Measurements from ENCODE around the gene INHBB.
A peak's percentile ranks its signal among the peaks of the same experiment; 100 is the strongest.
"Not testable (repeated sequence)": the region's sequence is repeated elsewhere in the genome, so short reads cannot be mapped to it uniquely, and the experiment has no call there.

Gene INHBB

DNA sequence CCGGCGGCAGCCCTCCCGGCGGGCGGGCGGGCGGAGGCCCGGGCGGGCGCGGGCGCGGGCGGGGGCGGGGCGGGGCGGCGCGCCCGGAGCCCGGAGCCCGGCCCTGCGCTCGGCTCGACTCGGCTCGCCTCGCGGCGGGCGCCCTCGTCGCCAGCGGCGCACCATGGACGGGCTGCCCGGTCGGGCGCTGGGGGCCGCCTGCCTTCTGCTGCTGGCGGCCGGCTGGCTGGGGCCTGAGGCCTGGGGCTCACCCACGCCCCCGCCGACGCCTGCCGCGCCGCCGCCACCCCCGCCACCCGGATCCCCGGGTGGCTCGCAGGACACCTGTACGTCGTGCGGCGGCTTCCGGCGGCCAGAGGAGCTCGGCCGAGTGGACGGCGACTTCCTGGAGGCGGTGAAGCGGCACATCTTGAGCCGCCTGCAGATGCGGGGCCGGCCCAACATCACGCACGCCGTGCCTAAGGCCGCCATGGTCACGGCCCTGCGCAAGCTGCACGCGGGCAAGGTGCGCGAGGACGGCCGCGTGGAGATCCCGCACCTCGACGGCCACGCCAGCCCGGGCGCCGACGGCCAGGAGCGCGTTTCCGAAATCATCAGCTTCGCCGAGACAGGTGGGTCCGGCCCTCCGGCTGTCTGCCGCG, at the start of gene INHBB:
INHBB (plus strand) TSS at position 111 of the 641 bp plus-strand sequence; CDS start at position 164, 53 bp downstream.
- DNase-seq: no peak

DNA sequence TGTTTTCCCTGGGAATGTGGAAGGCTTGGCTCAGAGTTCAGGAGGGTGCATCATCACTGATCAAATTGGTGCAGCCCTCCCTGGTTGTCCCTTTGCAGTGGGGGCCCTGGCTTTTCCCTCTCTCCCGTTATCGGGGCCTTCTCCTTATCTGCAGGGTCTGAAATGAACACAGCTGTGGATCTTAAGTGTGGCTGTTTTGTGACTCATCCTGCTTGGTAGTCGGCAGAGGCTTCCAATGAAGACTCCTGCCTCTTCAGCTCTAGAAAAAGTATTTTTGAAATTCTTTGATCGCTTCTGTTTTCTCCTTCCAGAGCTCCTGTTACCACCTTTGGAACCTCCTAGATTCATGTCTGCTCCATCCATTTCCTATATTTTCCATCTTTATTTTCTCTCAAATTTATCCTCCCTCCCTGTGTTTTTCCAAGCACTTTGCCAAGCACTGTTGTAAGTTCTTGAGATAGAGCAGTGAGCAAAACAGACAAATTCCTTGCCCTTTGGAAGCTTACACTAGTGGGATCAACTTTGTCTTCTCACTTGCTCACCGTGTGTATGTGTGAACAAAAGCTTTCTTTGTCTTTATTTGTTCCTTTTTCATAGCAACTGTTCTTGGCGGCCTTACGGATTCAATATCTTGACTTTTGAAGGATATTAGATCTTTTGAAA, 47.6 kb upstream of the INHBB start:
- DNase-seq: no peak

DNA sequence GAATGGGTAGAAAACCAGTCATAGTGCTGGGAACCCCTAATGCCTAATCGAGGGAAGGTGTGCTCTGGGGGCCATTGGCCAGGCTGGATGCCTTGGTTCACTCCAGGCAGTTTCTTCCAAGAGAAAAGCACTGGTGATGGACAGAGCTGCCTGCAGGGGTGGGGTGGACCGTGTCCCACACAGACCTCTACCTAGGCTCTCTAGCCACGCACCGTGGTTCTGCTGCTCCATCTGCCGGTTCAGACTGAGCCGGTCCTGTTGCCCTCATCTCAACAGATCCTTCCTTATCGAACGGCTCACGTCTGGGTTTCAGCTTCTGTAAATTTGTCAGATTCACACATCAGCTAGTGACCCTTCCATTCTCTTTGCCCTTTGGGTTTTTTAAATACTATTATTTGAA, 46.9 kb upstream of the INHBB start:
- no peak for DNase-seq

DNA sequence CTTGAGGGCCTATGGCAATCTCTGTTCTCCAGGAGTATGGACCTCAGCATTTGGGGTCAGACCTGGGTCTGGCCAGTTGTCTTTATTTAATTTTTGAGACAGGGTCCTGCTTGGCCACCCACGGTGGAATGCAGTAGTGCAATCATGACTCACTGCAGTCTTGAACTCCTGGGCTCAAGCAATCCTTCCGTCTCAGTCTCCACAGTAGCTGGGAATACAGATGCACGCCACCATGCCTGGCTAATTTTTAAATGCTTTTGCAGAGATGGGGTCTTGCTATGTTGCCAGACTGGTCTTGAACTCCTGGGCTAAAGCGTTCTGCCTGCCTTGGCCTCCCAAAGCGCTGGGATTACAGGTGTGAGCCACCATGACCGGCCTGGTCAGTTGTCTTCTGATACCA, 46.4 kb upstream of the INHBB start:
- no peak for DNase-seq

DNA sequence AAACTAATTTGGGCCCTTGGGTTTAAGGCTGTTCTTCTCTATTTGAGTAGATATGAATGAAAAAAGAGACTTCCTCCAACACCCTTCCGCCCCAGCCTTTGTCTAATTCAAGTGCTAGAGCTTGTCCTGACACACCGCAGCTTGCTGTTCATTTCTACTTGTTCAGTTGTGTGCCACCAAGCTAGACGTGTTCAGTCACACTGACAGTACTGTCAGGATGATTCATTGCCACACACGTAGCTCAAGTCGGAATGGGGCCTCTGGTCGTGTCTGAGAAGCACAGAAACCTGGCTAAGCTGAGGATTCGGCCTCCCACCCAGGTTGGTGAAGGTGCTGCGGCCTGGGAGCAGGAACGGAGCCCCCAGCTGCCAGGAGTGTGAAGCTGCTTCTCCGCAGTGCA, 45.6 kb upstream of the INHBB start:
- DNase-seq: no peak

DNA sequence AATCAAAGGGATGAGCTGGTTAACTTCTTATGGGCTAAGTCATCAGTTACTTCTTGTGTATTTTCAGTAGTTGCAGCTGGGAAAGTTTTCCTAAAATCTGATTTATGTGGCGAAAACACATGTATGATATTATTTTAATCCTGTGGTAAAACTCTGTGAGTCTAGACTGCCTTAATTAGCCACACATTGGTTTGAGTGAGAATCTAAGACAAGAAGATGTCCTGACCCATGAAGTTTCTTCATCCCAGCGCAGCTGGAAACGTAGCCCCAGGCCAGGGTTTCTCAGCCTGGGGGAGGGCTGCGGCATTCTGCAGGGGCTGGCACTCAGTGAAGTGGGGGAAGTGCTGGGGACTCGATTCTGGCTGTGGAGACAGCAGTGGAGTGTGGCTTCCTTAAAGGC, 44.7 kb upstream of the INHBB start:
- DNase-seq: no peak

DNA sequence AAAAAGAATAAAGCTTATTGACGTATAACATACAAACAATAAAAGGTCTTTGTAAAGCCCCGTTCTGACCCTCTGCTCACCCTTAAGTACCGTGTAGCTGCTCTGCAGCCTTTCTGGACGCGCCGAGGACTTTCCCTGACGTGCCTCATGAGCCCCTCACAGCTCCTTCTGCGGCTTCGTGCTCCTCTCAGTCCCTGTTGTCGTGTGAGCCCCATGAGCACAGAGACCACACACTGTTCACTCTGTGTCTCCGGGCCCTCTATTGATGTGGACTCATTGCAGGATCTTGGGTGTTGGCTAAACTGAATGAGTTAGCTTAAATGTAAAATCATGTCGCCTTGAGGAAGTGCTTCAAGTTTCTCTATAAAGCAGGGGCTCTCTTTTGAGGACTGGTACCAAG, 43.6 kb upstream of the INHBB start:
- no peak for DNase-seq

DNA sequence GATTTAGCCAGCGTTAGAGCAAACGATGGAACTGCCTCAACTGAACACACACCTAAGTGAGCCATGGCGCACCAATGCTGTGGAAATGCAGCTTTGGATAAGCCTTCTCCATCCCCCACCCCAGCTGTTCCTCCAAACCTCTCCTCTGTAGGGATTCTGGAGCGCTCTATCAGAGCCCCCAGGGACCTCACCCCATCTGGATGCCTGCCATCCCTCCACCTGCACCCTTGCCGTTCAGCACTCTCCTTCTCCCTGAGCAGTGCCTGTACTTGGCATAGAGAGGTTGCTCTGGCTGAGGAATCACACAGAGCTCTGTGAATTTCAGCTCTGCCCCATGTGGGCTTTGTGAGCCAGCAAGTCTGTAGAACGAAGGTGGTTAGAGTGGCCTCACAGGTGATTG, 42.8 kb upstream of the INHBB start:
- no peak for DNase-seq

DNA sequence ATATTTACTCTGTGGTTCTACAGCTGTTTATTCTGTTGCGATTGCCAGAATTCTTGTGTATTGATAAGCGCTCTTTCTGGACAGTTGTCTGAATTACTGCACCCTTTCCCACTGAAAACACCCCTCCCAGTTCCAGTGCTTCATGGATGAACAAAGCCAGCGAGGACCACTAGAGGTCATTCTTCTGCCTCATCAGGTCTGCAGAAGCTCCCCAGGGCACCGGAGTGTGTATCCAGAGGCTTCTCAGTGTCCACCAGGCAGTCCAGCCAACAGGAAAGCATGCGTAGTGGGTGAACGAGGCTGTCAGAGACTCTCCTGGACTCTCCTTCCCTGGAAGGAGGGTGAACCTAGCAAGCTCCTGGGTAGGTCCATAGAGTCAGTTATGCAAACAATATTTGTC, 40.6 kb upstream of the INHBB start:
- peak in 4 of 56 donors; percentile 4 to 16 (median 12) for DNase-seq

DNA sequence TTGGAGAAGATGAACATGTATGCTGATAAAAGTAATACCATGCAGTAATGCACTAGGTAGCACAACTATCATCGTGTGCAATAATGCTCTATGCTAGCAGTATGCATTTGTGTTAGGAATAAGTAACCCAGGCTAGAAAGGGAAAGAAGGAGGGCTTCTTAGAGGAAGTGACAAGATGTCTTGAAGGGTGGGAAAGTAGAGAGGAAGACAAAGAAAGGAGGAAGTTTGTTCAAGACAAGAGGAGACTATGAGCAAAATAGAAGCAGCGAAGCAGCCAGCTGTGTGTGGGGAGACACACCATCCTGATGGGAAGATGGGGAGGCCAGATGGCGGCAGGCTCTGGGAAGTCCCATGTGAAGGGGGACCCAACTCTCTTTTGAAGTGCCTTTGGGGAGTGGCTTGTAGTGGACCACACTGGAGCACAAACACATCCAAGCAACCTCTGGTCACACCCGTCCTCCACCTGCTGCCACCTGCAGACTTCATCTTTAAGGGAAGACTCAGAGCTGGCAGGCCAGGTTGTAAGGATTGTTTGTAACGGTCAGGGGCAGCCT, 39.9 kb upstream of the INHBB start:
- DNase-seq: no peak

DNA sequence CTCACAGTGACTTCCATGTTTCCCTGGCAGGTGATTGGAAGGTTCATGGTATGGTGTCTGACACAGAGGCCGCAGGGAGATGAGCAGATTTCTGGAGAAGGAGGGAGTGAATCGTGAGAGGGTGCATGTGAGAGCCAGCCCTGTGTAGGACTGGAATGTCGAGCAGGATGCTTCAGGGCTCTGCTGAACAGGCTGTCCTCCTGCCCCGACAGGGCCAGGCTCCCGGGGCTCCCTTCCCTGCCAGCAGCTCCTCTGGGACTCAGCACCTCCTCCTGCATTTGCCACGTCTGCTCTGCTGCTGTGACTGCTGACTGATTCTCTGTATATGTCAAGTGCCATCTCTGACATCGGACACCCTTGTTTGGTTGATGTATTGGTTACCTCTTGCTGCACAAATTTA, 38.5 kb upstream of the INHBB start:
- no peak for DNase-seq

DNA sequence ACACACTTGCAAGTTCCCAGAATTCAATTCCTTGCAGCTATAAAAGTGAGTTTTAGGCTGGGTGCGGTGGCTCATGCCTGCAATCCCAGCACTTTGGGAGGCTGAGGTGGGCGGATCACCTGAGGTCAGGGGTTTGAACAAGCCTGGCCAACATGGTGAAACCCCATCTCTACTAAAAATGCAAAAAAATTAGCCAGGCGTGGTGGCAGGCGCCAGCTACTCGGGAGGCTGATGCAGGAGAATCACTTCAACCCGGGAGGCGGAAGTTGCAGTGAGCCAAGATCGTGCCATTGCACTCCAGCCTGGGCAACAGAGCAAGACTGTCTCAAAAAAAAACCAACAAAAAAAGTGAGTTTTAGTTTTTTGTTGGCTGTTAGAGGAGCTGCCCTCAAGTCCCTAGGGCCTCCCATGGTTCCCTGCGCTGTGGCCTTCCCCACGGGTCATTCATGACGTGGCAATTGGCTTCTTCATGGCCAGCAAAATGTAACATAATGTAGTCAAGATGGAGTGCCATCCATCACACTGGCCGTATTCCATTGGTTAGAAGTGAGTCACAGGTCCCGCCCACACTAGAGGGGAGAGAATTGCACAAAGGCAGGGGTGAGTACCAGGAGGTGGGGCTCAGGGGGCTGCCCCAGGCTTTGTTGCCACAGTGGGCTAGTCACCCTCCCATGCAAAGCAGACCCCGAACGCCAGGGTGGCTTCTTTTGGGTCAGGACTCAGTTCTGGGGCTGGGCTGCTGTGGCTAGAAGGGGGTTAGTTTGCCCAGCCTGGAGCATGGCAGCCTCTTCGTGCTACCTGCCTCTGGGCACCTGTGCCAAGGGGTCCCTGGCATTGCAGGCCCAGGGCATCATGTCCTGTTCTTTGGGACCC, 37.7 kb upstream of the INHBB start:
- DNase-seq: no peak

DNA sequence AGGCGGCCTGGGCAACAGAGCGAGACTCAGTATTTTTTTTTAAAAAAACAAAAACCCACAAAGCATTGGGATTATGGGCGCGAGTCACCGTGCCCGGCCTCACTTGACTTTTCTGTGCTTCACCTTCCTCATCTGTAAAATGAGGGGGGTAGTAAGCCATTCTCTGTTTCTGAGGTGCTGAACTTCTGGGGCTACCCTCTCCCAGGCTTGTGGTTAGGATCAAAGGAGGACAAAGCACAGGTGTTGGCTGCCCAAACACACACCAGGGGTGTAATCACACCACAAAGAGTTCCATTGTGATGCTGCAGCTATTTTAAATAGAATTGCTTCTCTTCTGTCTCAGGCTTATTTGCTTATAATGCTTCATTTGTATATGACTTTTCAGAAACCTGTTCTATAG, 35.8 kb upstream of the INHBB start:
- DNase-seq: no peak

DNA sequence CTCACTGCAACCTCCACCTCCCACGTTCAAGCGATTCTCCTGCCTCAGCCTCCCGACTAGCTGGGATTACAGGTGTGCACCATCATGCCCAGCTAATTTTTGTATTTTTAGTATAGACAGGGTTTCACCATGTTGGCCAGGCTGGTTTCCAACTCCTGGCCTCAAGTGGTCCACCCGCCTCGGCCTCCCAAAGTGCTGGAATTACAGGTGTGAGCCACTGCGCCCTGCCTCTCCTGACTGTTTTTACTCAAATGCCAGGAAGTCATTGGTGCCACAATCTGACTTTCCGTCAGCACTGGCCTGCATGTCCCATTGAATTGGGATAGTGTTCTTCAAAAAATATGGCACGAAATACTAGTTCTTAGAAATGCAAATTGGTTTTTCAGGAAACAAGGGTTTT, 35.1 kb upstream of the INHBB start:
- not testable (repeated sequence) for DNase-seq

DNA sequence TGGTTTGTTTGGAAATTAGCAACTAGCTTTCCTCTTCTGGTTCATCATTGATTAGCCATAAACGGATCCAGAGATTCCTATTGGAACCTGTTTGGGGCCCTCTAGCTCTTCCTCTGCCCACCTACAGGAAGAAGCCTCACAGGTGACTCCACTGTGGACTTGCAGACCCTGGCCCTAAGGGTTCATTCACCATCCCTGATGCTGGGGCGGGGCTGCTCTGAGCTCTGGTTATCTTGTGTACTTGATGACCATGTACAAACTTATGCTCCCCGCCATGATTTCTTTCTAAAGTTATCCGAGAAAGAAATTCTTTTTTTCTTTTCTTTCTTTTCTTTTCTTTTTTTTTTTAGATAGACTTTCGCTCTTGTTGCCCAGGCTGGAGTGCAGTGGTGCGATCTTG, 33.9 kb upstream of the INHBB start:
- DNase-seq: no peak

DNA sequence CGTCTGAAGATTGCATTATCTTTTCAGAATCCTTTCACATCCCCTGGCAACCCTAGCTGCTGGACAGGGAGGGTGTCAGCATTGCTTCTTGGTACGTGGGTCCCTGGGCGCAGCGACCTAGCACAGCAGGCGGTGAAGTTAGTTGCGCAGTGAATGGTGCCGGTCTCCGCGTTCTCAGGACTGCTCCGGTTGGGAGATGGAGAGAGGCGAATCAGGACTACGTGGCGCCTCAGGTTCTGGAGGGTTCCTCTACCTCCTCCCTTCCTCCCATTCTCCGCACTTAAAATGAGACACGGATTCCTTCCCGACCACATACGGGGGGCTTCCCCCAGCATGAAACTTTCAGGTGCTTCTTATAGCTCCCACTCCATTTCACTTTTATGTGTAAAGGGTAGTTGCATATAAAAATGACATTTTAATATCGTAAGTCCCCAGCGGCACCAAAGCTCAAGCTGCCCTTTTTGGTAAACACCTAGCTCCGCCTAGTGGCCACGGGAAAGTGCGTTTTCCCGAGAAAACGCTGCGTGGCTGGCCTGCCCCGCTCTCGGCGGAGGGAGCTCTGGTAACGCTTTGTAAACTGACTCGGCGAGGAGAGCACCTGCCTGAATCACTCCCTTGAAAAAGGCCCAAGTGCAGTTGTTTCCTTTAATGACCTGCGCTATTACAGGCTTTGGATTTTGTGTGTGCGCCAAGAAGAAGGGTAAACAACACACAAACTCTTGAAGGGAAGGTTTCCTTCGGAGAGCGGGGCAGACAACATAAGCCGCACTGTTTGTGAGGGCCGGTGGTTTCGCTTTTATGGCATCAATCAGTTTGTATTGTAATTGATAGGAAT, 32.9 kb upstream of the INHBB start:
- peak in 52 of 56 donors; percentile 23 to 89 (median 67) for DNase-seq

DNA sequence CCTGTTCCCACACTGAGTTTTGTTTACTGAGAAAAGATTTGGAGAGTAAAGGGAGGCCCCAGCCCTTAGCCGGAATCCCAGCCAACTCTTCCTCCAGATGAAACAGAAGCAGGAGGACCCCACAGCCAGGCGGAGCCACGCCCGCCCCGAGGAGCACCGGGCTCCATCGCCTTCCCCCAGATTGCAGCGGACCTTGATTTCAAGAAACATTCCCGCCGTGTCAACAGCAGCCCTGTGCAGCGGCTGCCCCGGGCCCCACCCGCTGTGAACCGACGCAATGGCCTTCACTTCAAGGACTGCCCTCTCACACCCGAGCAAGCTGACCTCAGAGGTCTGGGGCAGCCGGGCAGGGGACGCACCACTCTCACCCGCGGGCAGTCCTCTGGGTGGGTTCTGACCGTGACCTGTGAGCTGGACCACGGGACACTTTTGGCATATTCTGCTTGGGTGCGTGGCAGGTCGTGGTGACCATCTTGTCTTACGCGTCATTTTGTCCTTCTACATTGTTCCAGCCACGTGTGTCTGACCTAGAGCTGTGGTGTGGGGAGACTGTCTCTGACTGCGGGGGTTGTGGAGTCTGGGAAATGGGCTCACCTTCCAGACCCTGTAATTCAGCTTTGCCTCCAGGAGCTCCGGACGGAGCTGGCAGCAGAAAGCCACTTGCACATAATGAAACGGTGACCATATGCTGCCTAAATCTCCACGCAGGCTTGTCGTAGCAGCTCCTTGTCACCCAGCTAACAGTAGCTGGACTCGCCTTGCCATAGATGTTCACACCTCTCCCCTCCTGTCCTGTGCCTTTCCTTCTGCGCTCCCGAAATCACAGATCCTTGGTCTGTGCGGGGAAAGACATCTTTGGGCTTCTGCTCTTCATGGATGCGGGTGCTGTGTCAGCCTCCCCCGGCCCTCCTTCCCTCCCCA, 32.0 kb upstream of the INHBB start:
- no peak for DNase-seq

DNA sequence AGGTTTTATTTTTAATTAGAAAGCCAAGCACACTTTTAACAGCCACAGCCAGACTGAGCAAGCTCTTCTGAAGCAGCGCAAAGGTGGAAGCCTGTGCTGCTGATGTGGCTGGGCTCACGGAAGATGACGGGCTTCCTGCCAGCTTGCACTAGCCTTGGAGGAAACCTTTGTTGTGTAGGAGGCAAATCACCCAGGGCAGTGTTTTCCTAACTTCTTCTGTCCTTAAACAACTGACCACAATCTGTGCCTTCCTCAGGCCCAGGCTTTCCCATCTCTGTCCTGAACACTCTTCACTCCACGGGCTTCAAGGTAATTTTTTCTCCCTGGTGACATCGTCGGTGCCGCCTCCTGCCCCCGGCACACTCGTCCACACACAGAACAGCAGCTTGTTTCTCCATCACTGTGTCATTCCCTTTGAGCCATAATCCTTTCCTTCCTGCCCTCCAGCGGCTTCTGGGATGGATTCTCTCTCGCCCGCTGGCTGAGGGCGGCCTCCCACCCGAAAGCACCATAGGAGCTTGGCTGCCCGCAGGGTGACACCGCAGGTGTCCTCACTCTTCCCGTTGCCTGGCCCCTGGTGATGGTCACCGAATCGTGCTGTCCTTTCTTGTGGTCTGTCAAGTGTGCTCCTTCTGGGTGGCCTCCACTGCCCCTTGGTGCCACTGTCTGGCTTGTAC, 31.1 kb upstream of the INHBB start:
- DNase-seq: no peak

DNA sequence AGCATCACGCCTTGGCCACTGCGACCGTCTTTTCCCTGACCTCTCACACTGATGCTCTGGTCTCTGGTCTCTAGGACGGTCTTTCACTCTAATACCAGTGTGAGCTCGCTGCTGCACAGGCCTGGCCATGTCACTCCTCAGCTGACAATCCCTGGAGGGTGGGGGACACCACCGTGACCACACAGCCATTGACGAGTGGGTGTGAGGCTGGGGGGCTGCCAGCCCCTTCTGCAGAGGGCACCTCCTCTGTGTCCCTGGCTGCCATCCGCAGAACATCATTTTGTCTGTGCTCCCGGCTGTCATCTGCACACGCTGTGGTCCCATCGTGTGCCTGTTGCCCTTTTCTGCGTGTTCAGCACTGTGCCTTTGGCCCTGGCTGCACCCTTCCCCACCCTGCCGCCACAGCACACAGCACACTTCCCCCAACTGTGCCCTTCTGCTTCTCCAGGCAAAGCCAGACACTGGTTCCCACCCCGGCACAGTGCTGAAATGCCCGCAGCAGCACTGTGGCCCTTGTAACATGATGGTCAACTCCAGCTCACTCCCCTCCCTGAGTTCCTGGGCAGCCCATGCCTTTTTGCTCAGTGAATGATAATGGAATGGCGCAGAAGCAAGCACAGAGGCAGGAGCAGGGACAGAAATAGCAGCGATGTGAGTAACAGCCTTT, 30.4 kb upstream of the INHBB start:
- no peak for DNase-seq

All from nucleus accumbens (tissue), 56 donors.